GM21423 (cell line): ENCODE results near the gene HES6.

Experiments used
- ATAC-seq: cut with Tn5 transposase; IDR thresholded peaks from one replicate; pipeline ENCODE4 v1.9.1; 2021; ENCODE audit warnings: mild to moderate bottlenecking, moderate library complexity; ENCODE audit not compliant: unreplicated experiment

The HES6 gene

DNA sequence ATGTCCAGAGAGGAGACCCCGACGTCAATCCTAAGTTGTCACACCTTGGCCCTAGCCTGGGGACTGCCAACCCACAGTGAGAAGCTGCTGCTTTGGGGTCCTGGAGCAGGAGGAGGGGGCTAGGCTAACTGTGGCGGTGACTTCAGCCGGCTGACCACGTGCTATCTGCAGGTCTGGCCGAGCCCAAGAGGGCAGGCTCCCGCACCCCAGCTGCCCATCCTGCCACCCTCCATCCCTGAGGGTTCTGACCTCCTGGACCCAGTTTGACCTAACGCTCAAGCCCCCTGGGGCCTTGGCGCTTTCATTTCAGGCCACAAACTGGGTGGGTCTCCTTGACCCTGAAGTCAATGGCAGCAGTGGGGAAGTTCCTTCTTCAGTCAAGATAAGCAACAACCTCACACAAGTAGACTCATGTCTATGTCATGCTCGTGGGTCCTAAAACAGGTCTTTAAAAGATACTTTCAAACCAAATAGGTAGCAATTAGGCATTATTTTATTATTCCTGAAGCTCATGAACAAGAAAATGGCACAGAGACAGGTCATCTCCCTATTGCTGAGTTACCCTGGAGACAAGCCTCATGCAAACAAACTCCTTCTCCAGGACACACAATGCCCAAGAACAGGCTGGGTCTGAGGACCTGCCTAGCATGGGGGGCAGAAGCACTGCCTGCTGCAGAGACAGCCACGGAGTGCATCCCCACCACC, 2.3 kb downstream of the HES6 start:
- ATAC-seq, result no peak

GRCh38 chr2:238236571-238236970, 3.3 kb downstream of the HES6 start:
- no peak for ATAC-seq

DNA sequence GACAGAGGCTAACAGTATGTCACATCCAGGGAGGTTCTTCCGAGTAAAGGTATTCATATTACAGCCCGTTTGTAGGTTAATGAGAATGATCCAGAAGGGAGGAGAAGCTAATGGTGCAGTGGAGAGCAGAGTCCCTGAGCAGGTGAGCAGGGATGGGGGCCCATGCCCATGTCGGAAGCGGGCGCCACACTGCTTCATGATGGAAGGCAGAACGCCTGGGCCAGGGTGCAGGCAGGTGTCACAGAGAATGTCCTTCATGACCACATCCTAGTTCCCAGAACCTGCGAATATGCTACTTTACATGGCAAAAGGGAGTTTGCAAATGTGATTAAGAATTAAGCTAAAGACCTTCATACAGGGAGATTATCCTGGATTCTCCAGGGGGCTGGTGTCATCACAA, 4.0 kb downstream of the HES6 start:
- ATAC-seq, result no peak

DNA sequence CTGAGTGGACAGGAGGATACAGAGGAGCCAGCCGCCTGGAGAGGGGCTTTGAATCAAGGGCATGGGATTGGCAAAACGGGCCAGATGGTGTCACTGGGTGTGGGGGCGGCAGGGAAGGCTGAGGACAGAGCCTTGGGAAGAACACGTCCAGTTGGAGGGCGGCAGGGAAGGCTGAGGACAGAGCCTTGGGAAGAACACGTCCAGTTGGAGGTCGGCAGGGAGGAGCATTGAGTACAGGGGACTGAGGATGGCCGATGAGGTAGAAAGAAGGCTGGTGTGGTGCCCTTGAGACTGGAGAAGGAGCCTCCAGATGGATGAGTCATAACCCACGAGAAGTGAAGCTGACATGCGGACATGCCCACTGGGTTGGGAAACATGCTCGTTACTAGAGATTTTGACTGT, 4.5 kb downstream of the HES6 start:
- no peak for ATAC-seq

GRCh38 chr2:238233625-238234024, 6.2 kb downstream of the HES6 start:
- ATAC-seq, result no peak

- ATAC-seq, result no peak
Measured at GRCh38 chr2:238231809-238232208, 8.0 kb downstream of the HES6 start.

DNA sequence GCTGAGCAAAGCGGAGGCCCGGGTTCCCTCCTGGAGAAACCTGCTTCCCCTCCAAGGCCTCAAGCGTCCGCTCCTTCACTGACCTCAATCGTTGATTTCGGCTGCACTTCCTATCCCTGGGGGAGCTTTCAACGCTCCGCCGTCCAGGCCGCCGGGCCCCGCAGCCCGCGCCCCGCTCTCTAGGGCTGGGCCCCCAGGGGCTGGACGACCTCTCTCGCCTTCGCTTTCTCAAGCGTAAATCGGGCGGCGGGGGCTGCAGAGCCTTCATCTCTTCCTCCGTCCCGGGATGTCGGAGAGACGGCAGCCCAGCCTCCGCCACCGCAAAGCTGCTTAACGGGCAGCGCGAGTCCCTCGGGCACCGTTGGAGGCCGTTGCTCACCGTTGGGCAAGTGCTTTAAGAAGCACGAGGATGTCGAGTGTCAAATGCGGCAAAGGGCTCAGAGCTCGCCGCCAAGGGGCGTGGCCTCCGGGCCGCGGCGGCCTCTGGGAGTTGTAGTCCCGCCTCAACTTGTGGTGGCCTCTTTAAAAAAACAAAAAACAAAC, 8.5 kb downstream of the HES6 start:
- ATAC-seq, result no peak

DNA sequence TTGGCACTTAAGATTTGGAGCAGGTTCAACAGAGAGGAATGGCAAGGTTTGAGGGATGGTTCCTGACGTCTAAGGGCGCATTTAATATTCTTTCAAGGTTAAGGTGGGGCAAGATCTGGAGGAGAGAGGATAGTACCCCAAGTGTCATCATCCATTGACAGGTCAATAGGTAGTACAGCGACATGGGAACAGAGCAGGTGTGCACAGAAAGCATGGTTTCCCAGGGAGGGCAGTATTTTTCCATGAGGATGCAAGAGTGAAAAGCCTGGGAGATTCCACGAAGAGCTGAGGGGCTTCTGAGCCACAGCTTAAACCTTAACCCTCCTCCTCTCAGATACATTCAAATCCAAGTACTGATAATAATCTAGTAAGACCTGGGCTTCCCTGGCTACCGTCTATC, 9.1 kb downstream of the HES6 start:
- ATAC-seq, result no peak

- ATAC-seq, result no peak
Measured at GRCh38 chr2:238228700-238229099, 11.1 kb downstream of the HES6 start.

DNA sequence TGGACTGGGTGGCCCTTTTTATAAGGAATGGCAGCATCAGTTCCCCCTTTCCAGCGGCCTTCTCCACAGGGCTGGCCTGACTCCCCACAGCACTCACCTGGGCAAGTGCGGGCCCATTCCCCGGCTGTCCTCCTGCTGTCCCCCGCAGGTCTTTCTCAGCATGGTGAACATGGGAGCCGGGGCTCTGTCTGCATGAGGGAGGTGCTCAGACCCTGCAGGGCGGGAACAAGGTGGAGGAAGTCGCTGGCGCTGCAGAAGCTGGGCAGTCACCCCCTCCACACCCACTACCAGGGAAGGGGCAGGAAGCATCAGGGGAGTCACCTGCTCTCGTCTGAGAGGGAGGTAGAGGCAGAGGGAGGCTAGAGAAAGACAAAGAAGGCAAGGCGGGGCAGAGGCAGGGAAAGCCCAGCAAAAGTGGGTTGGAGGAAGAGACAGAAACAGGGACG, 12.2 kb downstream of the HES6 start:
- no peak for ATAC-seq

DNA sequence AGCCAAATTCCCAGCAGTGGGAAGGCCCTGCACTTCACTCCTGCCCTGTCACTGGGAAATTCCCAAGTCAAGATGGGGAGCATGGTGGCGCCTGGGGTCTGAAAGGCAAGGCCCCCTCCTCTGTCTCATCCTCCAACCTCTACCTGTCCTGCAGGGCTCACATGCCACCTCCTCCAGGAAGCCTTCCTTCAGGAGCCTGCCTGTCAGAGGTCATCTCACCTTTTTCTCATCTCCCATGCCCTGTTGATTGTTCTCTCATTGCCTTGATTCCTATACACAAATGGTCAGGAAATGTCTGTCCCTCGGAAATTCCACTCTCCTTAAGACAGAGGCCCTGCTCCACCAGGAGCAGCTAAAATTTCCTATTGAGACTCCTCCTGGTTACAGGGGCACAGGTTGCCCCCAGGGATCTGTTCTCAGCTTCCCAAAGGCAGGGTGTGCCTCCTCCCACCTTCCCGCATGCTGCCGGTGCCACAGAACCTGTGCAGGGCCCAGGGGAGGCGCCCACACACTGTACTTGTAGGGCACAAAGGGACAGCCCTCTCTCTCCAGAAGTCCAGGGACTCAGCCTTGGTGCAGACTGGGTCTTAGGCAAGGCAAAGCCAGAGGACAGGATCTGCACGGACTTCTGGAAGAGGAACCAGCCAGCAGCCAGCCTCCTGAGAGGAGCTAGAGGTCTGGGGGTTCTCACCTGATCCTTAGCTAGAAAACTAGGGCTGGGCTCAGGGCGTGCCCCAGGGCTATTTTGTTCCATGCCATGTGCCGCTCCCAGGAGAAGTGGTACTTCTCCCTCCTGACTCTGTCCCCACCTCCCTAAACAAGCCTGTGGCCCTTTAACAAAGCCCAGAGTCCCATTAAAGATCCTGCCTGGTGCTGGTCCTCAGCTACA, 12.9 kb downstream of the HES6 start:
- no peak for ATAC-seq

- ATAC-seq, result no peak
Measured at GRCh38 chr2:238225911-238226697, 13.7 kb downstream of the HES6 start.

- no peak for ATAC-seq
Measured at GRCh38 chr2:238225121-238225520, 14.7 kb downstream of the HES6 start.

GRCh38 chr2:238224356-238225035, 15.3 kb downstream of the HES6 start:
- no peak for ATAC-seq

GRCh38 chr2:238220892-238221521, 18.8 kb downstream of the HES6 start:
- no peak for ATAC-seq

- ATAC-seq, result no peak
Measured at GRCh38 chr2:238220274-238220891, 19.5 kb downstream of the HES6 start.

- no peak for ATAC-seq
Measured at GRCh38 chr2:238216651-238217184, 23.1 kb downstream of the HES6 start.

DNA sequence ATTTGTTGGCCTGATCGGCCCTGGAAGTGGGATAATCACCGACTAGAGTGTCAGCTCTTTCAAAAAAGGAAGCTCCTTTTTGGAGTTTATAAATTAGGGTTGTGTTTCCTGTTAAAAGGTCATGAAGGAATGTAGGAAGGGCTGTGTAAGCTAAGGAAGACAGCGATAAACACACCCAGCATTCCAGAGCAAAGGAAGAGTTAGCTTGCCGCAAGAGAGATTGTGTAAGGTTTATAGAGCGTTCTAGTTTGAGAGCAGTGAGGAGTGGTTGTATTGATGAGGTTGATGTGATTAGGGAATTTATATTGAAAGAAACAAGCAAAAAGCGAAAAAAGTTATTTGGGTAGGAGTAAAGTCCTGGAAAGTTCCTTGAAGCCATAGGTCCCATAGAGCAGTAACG, 32.8 kb downstream of the HES6 start:
- ATAC-seq, result no peak

- ATAC-seq, result no peak
Measured at GRCh38 chr2:238203973-238204683, 35.7 kb downstream of the HES6 start.
